Stimulated activated naive CD8-positive, alpha-beta T cell treated with anti-CD3 and anti-CD28 coated beads, Interleukin-15, Interleukin-2, amounts not matched to agents 100 ng/mL and 50 ng/mL, for 24 hours (primary cell): ENCODE results near the gene CSNK1D.
"Not testable (repeated sequence)": the region's sequence is repeated elsewhere in the genome, so short reads cannot be mapped to it uniquely, and the experiment has no call there.

Source experiments
- H3K27ac Mint-ChIP-seq: one replicate; pipeline ENCODE4 v1.8.0; 2021; ENCODE audit warnings: mild to moderate bottlenecking, mixed read lengths
- H3K27me3 Mint-ChIP-seq: one replicate; pipeline ENCODE4 v1.8.0; 2021; ENCODE audit warnings: mixed read lengths
- H3K36me3 Mint-ChIP-seq: one replicate; pipeline ENCODE4 v1.8.0; 2021; ENCODE audit warnings: low read depth, mixed read lengths
- H3K4me1 Mint-ChIP-seq: one replicate; pipeline ENCODE4 v1.8.0; 2021; ENCODE audit warnings: low read depth, mixed read lengths
- H3K4me3 Mint-ChIP-seq: one replicate; pipeline ENCODE4 v1.8.0; 2021; ENCODE audit warnings: mild to moderate bottlenecking, mixed read lengths
- H3K9me3 Mint-ChIP-seq: one replicate; pipeline ENCODE4 v1.8.0; 2021; ENCODE audit warnings: mixed read lengths

CSNK1D gene

GRCh38 chr17:82275326-82275725 is 1.8 kb upstream of the CSNK1D start:
- peaks cover 23% of the 10 kb centered on the region for H3K36me3 Mint-ChIP-seq
- H3K4me1 Mint-ChIP-seq, result peaks cover 26% of the 10 kb centered on the region
- H3K27ac Mint-ChIP-seq, result no peak overlapping the region
- no peak overlapping the region for H3K4me3 Mint-ChIP-seq
- H3K27me3 Mint-ChIP-seq, result no peaks in the 10 kb centered on the region
- H3K9me3 Mint-ChIP-seq, result no peaks in the 10 kb centered on the region

- Mint-ChIP-seq H3K36me3 (peaks cover 31% of the 10 kb centered on the region), H3K4me3 (peak overlapping the region; percentile 87), H3K27me3 (no peaks in the 10 kb centered on the region), H3K27ac (no peak overlapping the region), H3K4me1 (peaks cover 36% of the 10 kb centered on the region), H3K9me3 (no peaks in the 10 kb centered on the region)
These were observed 877 bp upstream of the CSNK1D start for GRCh38 chr17:82274134-82275020.

- no peaks in the 10 kb centered on the region for H3K27me3 Mint-ChIP-seq
- H3K4me3 Mint-ChIP-seq, result peak overlapping the region; percentile 91
- H3K27ac Mint-ChIP-seq, result peak overlapping the region; percentile 92
- no peaks in the 10 kb centered on the region for H3K9me3 Mint-ChIP-seq
- H3K36me3 Mint-ChIP-seq, result peaks cover 46% of the 10 kb centered on the region
- peaks cover 53% of the 10 kb centered on the region for H3K4me1 Mint-ChIP-seq
These were observed 789 bp downstream of the CSNK1D start for GRCh38 chr17:82272495-82273326.

- peak overlapping the region; percentile 92 for H3K27ac Mint-ChIP-seq
- H3K4me1 Mint-ChIP-seq, result peaks cover 64% of the 10 kb centered on the region
- H3K27me3 Mint-ChIP-seq, result no peaks in the 10 kb centered on the region
- H3K36me3 Mint-ChIP-seq, result peaks cover 56% of the 10 kb centered on the region
- H3K4me3 Mint-ChIP-seq, result peak overlapping the region; percentile 91
- H3K9me3 Mint-ChIP-seq, result no peaks in the 10 kb centered on the region
These were observed 2.1 kb downstream of the CSNK1D start for GRCh38 chr17:82271401-82271800.

GRCh38 chr17:82270651-82271050 is 2.8 kb downstream of the CSNK1D start:
- Mint-ChIP-seq H3K27ac (peak overlapping the region; percentile 92), H3K36me3 (peaks cover 64% of the 10 kb centered on the region), H3K9me3 (no peaks in the 10 kb centered on the region), H3K4me3 (peak overlapping the region; percentile 91), H3K27me3 (no peaks in the 10 kb centered on the region), H3K4me1 (peaks cover 69% of the 10 kb centered on the region)

GRCh38 chr17:82269882-82270500 is 3.5 kb downstream of the CSNK1D start:
- peaks cover 69% of the 10 kb centered on the region for H3K4me1 Mint-ChIP-seq
- peaks cover 70% of the 10 kb centered on the region for H3K36me3 Mint-ChIP-seq

GRCh38 chr17:82269138-82269881 is 4.2 kb downstream of the CSNK1D start:
- H3K27me3 Mint-ChIP-seq, result no peaks in the 10 kb centered on the region
- H3K27ac Mint-ChIP-seq, result peak overlapping the region; percentile 82
- peaks cover 76% of the 10 kb centered on the region for H3K36me3 Mint-ChIP-seq
- H3K4me3 Mint-ChIP-seq, result peak overlapping the region; percentile 41
- H3K4me1 Mint-ChIP-seq, result peaks cover 69% of the 10 kb centered on the region
- H3K9me3 Mint-ChIP-seq, result no peaks in the 10 kb centered on the region

More at GRCh38 chr17:82269882-82270500, 3.5 kb downstream of the CSNK1D start:
- Mint-ChIP-seq H3K27me3 (no peaks in the 10 kb centered on the region), H3K9me3 (no peaks in the 10 kb centered on the region), H3K27ac (peak overlapping the region; percentile 82), H3K4me3 (peak overlapping the region; percentile 91)

- Mint-ChIP-seq H3K9me3 (no peaks in the 10 kb centered on the region), H3K4me1 (peaks cover 65% of the 10 kb centered on the region), H3K36me3 (peaks cover 82% of the 10 kb centered on the region), H3K27me3 (no peaks in the 10 kb centered on the region), H3K27ac (peak overlapping the region; percentile 79), H3K4me3 (peak overlapping the region; percentile 45)
These were observed 5.7 kb downstream of the CSNK1D start for GRCh38 chr17:82267575-82268379.

GRCh38 chr17:82266142-82266541 is 7.4 kb downstream of the CSNK1D start:
- no peaks in the 10 kb centered on the region for H3K27me3 Mint-ChIP-seq
- H3K4me1 Mint-ChIP-seq, result peaks cover 51% of the 10 kb centered on the region
- no peaks in the 10 kb centered on the region for H3K9me3 Mint-ChIP-seq
- H3K36me3 Mint-ChIP-seq, result peaks cover 84% of the 10 kb centered on the region
- H3K27ac Mint-ChIP-seq, result no peak overlapping the region
- no peak overlapping the region for H3K4me3 Mint-ChIP-seq

GRCh38 chr17:82263641-82264040 is 9.9 kb downstream of the CSNK1D start:
- Mint-ChIP-seq H3K27me3 (no peaks in the 10 kb centered on the region), H3K9me3 (no peaks in the 10 kb centered on the region), H3K4me3 (no peak overlapping the region), H3K4me1 (peaks cover 33% of the 10 kb centered on the region), H3K36me3 (peaks cover 85% of the 10 kb centered on the region), H3K27ac (no peak overlapping the region)

- H3K36me3 Mint-ChIP-seq, result peaks cover 84% of the 10 kb centered on the region
- peak overlapping the region; percentile 38 for H3K27ac Mint-ChIP-seq
- peaks cover 29% of the 10 kb centered on the region for H3K4me1 Mint-ChIP-seq
- no peaks in the 10 kb centered on the region for H3K9me3 Mint-ChIP-seq
- no peaks in the 10 kb centered on the region for H3K27me3 Mint-ChIP-seq
- H3K4me3 Mint-ChIP-seq, result no peak overlapping the region
These were observed 11.2 kb downstream of the CSNK1D start for GRCh38 chr17:82262344-82262743.

GRCh38 chr17:82259972-82260961 is 13.2 kb downstream of the CSNK1D start:
- H3K27me3 Mint-ChIP-seq, H3K9me3 Mint-ChIP-seq, H3K4me3 Mint-ChIP-seq: not testable (repeated sequence)
- peak overlapping the region; percentile 47 for H3K27ac Mint-ChIP-seq
- peaks cover 86% of the 10 kb centered on the region for H3K36me3 Mint-ChIP-seq
- peaks cover 24% of the 10 kb centered on the region for H3K4me1 Mint-ChIP-seq

- Mint-ChIP-seq H3K4me1 (peaks cover 24% of the 10 kb centered on the region), H3K36me3 (peaks cover 75% of the 10 kb centered on the region), H3K27me3 (no peaks in the 10 kb centered on the region), H3K9me3 (no peaks in the 10 kb centered on the region), H3K4me3 (no peak overlapping the region), H3K27ac (peak overlapping the region; percentile 31)
These were observed 14.9 kb downstream of the CSNK1D start for GRCh38 chr17:82258555-82258954.
